ENCODE results near the gene VPS8. TPM values are rescaled to one million over a fixed set of nuclear protein-coding genes. Genes with fewer than 3 reads are reported as not detected.
A peak's percentile ranks its signal among the peaks of the same experiment; 100 is the strongest.

The VPS8 gene
- total RNA-seq, 1 experiment from 2014 or later: 33.8 TPM

DNA sequence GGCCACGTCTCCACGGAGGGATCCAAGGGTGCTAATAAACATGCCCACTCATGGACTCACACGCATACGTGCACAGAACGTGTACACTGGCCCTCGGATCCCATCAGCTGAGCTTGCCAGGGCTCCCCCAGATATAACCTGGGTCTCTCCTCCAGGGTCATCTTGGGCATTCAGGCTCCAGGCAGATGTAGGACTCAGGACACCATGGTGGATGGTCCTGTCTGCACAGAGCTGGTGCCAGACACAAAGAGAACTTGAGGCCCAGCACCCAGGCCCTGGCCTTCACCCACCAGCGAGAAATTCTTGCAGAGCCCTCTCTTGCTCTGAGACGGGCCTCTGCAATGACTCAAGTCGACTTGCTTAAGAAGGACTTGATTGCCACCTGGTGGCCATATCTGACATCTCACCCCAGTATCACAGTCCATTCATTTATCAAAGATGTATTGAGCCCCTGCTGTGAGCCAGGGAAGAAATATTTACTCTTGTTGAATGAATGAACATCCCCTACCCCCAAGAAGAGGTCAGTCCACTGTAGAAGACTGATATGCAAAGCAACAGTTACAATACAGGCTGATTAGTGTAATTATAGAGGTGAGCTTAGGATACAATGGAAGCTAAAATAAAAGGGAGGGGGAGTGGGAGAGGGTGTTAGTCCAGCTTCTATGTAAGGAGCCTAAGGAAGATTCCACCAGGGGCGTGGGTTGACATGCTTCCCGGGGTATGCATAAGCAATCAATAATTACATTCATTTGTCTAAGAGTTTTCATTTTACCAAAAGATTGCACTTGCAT is 34.2 kb upstream of the VPS8 start:
- POLR2A ChIA-PET: interaction anchor here (0.9 to 3.9 kb wide), 9 partner anchors 12 to 213 kb away, joined by 3 to 22 read pairs (median 5); no protein-coding TSS in a partner anchor
- CTCF ChIA-PET: interaction anchor here (0.6 to 3.6 kb wide), 34 partner anchors 9 to 478 kb away, joined by 3 to 33 read pairs (median 4); no protein-coding TSS in a partner anchor
- no TSS peak for BruUV-seq (replicated peaks)

DNA sequence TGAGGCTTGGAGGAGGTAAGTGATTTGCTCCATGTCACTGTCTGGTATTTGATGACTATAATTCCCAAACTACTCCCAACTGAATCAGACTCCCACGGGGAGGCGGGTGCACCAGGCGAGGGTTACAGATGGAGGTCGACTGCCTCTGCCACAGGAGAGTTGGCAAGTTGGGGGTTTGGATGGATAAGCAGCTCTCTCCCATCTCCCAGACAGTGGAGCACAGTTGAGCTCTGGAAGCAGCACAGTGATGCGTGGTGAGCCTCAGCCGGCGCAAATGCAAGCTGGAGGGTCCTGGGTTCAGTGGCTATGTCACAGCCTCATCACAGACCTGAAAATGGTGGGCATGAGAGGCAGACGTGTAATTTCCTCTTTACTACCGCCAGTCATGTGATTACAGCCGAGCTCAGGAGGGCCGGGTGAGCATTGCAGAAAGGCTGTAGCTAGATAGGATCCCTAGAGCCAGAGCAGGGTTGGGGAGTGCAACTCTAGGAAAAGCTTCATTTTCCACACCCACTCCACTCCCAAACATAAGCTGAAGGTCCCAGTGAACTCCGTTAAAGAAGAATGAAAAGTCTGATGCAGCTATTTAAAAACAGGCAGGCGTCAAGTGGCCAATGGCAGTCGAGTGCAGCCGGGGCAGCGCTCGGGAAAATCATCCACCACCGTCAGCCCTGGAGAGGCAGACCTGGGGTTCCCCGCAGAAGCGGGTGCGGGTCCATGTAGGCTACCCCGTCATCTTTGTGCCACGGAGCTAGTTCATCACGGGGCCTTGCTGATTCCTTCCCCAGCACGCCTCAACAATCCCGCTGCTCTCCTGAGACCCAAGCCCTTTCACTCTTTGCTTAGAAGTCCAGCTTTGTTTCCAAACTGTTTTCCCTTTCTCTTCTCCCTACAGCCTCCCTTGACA is 33.3 kb upstream of the VPS8 start:
- intact Hi-C loops (cut with micrococcal nuclease): loop anchor here (5.0 to 10.0 kb wide), 2 partner anchors 66 to 404 kb away; partner anchors contain the start of genes MAGEF1 and THPO
- no peak overlapping the region for H3K27ac Mint-ChIP-seq (ENCODE audit: low read depth, unreplicated experiment)
- no peaks in the 10 kb centered on the region for H3K36me3 Mint-ChIP-seq (ENCODE audit: insufficient read depth, unreplicated experiment)
- H3K4me3 Mint-ChIP-seq (ENCODE audit: unreplicated experiment): no peak overlapping the region
- ChIA-PET CTCF (interaction anchor here (0.6 to 3.6 kb wide), 31 partner anchors 9 to 479 kb away, joined by 3 to 33 read pairs (median 5); no protein-coding TSS in a partner anchor), POLR2A (interaction anchor here (0.8 to 3.9 kb wide), 6 partner anchors 13 to 214 kb away, joined by 3 to 22 read pairs (median 5); no protein-coding TSS in a partner anchor)
- no peak for DNase-seq (ENCODE audit: unreplicated experiment)
- H3K4me1 Mint-ChIP-seq (ENCODE audit: insufficient read depth, unreplicated experiment): peaks cover 5% of the 10 kb centered on the region
- no peaks in the 10 kb centered on the region for H3K27me3 Mint-ChIP-seq (ENCODE audit: insufficient read depth, unreplicated experiment)
- no TSS peak for BruUV-seq (replicated peaks)
- H3K9me3 Mint-ChIP-seq (ENCODE audit: unreplicated experiment): no peaks in the 10 kb centered on the region
- TF ChIP-seq, protein P1, sequence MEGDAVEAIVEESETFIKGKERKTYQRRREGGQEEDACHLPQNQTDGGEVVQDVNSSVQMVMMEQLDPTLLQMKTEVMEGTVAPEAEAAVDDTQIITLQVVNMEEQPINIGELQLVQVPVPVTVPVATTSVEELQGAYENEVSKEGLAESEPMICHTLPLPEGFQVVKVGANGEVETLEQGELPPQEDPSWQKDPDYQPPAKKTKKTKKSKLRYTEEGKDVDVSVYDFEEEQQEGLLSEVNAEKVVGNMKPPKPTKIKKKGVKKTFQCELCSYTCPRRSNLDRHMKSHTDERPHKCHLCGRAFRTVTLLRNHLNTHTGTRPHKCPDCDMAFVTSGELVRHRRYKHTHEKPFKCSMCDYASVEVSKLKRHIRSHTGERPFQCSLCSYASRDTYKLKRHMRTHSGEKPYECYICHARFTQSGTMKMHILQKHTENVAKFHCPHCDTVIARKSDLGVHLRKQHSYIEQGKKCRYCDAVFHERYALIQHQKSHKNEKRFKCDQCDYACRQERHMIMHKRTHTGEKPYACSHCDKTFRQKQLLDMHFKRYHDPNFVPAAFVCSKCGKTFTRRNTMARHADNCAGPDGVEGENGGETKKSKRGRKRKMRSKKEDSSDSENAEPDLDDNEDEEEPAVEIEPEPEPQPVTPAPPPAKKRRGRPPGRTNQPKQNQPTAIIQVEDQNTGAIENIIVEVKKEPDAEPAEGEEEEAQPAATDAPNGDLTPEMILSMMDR (IDR thresholded peaks at IDR 0.05; ENCODE audit: unreplicated experiment): no peak

More for the DNA sequence above, 34.2 kb upstream of the VPS8 start:
- no peaks in the 10 kb centered on the region for H3K27me3 Mint-ChIP-seq (ENCODE audit: insufficient read depth, unreplicated experiment)
- intact Hi-C loops (cut with micrococcal nuclease): loop anchor here (1.0 to 10.0 kb wide), 6 partner anchors 26 to 403 kb away; partner anchors contain the start of genes EPHB3, MAGEF1 and THPO
- H3K27ac Mint-ChIP-seq (ENCODE audit: low read depth, unreplicated experiment): no peak overlapping the region
- peak; percentile 87 for DNase-seq (ENCODE audit: unreplicated experiment)
- no peak overlapping the region for H3K4me3 Mint-ChIP-seq (ENCODE audit: unreplicated experiment)
- H3K4me1 Mint-ChIP-seq (ENCODE audit: insufficient read depth, unreplicated experiment): no peaks in the 10 kb centered on the region
- TF ChIP-seq, protein P1 (IDR thresholded peaks at IDR 0.05; ENCODE audit: unreplicated experiment): peak; percentile 80
- no peaks in the 10 kb centered on the region for H3K9me3 Mint-ChIP-seq (ENCODE audit: unreplicated experiment)
- no peaks in the 10 kb centered on the region for H3K36me3 Mint-ChIP-seq (ENCODE audit: insufficient read depth, unreplicated experiment)

DNA sequence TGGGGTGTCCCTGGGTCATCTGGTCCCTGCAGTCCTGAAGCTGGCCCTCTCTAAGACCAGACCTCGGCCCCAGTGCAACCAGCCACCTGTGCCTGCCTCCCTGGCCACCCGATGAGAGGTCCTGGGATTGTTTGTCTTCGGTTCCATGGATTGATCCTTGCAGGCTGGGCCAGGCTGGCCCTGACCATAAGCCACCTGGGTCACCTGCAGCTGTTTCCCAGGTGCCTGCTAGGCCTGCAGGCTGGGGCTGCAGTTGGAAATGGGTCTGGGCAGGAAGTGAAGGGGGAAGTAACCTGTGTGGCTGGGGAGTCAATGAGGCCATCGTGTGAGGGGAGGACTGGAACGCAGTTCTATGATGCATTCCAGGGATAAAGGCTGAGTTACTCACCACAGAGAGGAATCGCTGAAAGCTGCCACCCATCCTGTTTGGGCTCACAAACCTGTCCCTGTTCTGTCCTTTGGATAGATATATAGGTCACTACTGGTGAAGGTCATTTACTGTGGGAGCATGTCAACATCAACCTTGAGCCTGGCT is 30.9 kb upstream of the VPS8 start:
- CTCF ChIA-PET: interaction anchor here (0.7 kb wide), 1 partner anchor 50 kb away, joined by 3 read pairs; no protein-coding TSS in a partner anchor
- TF ChIP-seq, protein P1 (IDR thresholded peaks at IDR 0.05; ENCODE audit: unreplicated experiment): no peak
- Mint-ChIP-seq H3K27me3 (ENCODE audit: insufficient read depth, unreplicated experiment) (no peaks in the 10 kb centered on the region), H3K4me3 (ENCODE audit: unreplicated experiment) (no peak overlapping the region), H3K4me1 (ENCODE audit: insufficient read depth, unreplicated experiment) (peaks cover 5% of the 10 kb centered on the region), H3K27ac (ENCODE audit: low read depth, unreplicated experiment) (no peak overlapping the region), H3K36me3 (ENCODE audit: insufficient read depth, unreplicated experiment) (no peaks in the 10 kb centered on the region), H3K9me3 (ENCODE audit: unreplicated experiment) (no peaks in the 10 kb centered on the region)
- POLR2A ChIA-PET: no interaction called here
- intact Hi-C loops (cut with micrococcal nuclease): no loop called here
- no peak for DNase-seq (ENCODE audit: unreplicated experiment)
- BruUV-seq (replicated peaks): no TSS peak
